B cell (primary cell): Measurements from ENCODE around the gene GATA3.

Source experiments
- EZH2 ChIP-seq: IDR thresholded peaks from 2 replicates; pipeline ENCODE4 v1.6.1; 2012; ENCODE audit warnings: borderline replicate concordance, low read depth, mild to moderate bottlenecking, moderate library complexity, low read length; ENCODE audit not compliant: insufficient read depth, poor library complexity, severe bottlenecking
- TF ChIP-seq, protein P1 (sequence below): fragments of 200-600 bp; IDR thresholded peaks from one replicate; pipeline ENCODE4 v1.8.0; 2022; ENCODE audit warnings: antibody characterized with exemption, mild to moderate bottlenecking

DNA sequence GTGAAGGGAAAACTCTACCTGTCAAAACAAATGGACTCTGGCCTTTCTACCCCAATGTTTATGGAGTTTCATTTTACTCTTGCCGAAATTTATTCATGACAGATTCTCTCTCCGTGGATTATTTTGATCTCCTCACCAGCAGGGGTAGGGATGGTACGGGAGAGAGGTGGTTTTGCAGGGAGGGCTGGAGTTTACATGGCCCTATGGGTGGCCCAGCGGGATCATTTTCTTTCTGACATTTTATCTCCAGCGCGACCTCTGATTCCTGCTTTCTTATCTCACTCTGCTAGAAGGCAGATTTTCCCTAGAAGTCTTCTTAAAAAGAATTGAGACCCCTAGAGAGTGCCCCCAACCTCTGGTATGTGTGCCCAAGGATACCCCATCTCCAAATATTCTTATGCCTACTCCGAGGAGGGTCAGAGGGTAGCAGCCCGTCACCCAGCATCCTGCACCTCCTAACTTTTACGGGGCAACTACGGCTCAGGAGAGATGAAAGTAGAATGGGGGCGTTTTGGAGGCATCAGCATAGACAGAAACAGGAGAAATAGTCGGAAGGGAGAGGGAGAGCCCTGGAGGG, 10.1 kb upstream of the GATA3 start:
- TF ChIP-seq, protein P1, sequence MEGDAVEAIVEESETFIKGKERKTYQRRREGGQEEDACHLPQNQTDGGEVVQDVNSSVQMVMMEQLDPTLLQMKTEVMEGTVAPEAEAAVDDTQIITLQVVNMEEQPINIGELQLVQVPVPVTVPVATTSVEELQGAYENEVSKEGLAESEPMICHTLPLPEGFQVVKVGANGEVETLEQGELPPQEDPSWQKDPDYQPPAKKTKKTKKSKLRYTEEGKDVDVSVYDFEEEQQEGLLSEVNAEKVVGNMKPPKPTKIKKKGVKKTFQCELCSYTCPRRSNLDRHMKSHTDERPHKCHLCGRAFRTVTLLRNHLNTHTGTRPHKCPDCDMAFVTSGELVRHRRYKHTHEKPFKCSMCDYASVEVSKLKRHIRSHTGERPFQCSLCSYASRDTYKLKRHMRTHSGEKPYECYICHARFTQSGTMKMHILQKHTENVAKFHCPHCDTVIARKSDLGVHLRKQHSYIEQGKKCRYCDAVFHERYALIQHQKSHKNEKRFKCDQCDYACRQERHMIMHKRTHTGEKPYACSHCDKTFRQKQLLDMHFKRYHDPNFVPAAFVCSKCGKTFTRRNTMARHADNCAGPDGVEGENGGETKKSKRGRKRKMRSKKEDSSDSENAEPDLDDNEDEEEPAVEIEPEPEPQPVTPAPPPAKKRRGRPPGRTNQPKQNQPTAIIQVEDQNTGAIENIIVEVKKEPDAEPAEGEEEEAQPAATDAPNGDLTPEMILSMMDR: no peak
- no peak for TF ChIP-seq EZH2
